Epithelial cell of esophagus (primary cell): ENCODE results near the gene RAB11FIP3.
A peak's percentile ranks its signal among the peaks of the same experiment; 100 is the strongest.

ENCODE experiments used
- DNase-seq: peaks from one replicate; pipeline ENCODE4 v3.0.0; 2010; ENCODE audit warnings: low read depth
- H3K4me3 ChIP-seq: 2 replicates; pipeline ENCODE4 v1.5.1; 2011; ENCODE audit warnings: mild to moderate bottlenecking, low read length, control low read depth
- TF ChIP-seq, protein P1 (sequence below): IDR thresholded peaks from 2 replicates; pipeline ENCODE4 v1.5.1; 2011; ENCODE audit warnings: low read depth, mild to moderate bottlenecking, low read length, control low read depth, inconsistent platforms; ENCODE audit not compliant: insufficient read depth; ENCODE audit errors: missing control alignments

RAB11FIP3 gene

DNA sequence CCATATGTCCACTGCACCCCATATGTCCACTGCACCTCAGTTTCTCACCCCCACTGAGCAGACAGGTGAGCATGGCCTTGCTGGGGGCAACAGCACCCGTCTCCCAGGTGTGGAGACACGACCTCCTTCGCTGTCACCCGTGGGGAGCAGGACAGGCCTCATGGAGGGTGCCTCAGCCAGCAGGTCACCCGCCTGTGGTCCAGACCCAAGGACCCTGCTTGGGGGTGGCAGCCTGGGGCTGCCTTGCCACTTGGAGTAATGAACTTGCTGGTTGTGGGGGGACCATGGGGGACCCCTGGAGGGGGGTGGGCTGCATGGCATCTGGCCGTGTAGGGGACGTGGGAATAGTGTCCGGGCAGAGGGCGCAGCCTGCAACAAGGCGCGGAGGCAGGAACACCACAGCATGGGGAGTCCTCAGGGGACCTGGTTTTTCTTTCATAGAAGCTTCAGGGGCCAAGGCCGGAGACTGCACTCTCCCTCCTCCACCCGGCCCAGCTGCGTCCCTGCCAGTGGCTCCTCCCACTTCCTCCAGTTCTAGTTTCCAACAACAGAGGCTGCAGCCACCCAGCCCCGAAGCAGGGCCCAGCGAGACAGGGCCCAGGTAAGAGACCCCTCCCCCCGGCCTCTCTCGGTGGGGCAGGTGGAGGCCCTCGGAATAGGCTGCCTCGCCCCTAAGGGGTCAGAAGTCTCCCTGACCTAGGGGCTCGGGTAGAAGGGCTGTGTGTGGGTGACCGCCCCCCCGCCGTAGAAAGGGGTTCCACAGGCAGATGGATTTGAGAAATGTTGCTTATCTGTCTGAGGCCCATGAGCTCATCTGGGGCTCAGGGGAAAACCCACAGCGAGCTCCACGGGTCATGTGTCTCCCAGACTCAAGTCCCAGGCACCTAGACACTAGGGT, 141.3 kb downstream of the RAB11FIP3 start, which contains the start of gene NHLRC4:
Gene NHLRC4 (plus strand): TSS at position 531 of the 898 bp plus-strand sequence. CDS start 1,043 bp downstream, outside the sequence.
- TF ChIP-seq, protein P1, sequence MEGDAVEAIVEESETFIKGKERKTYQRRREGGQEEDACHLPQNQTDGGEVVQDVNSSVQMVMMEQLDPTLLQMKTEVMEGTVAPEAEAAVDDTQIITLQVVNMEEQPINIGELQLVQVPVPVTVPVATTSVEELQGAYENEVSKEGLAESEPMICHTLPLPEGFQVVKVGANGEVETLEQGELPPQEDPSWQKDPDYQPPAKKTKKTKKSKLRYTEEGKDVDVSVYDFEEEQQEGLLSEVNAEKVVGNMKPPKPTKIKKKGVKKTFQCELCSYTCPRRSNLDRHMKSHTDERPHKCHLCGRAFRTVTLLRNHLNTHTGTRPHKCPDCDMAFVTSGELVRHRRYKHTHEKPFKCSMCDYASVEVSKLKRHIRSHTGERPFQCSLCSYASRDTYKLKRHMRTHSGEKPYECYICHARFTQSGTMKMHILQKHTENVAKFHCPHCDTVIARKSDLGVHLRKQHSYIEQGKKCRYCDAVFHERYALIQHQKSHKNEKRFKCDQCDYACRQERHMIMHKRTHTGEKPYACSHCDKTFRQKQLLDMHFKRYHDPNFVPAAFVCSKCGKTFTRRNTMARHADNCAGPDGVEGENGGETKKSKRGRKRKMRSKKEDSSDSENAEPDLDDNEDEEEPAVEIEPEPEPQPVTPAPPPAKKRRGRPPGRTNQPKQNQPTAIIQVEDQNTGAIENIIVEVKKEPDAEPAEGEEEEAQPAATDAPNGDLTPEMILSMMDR: no peak
- no peak within 1 kb of the TSS for H3K4me3 ChIP-seq
- peak; percentile 54 for DNase-seq

DNA sequence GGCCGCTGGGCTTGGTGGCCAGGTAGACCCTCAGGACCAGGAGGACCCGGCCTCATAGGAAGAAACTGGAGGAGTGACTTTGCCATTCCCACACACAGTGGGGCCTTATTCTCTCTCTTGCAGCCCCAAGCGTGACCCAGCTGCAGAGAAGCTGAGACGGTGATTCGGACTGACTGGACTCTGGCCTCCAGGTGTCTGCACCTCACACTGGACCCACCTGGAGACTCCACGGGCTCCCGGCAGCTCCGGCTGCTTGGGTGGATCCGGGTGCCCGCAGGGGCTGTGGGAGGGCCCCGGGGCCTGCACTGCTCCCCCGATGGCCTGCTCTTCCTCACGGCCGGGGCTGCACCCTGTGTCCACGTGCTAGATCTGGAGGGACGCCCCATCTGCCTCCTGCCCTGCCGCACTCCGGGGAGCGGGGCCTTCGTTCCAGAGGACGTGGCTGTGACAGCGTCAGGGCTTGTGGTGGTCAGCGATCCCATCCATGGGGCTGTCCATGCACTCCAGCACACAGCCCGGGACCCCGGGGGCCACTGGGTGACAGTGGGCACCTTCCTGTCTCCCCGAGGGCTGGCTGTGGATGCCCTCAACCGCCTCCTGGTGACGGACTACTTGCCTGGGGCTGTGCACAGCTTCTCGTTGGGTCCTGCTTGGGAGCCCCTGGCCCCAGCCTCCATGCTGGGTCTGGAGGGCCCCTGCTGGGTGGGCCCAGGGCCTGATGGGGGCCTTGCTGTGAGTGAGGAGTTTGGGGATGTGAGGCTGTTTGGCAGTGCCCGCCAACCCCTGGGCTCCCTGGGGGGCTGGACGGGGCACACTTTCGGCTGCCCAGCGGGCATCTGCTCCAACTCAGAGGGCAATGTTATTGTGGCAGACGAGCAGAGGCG, 142.2 kb downstream of the RAB11FIP3 start:
- TF ChIP-seq, protein P1: no peak
- DNase-seq: no peak
- no peak overlapping the region for H3K4me3 ChIP-seq

DNA sequence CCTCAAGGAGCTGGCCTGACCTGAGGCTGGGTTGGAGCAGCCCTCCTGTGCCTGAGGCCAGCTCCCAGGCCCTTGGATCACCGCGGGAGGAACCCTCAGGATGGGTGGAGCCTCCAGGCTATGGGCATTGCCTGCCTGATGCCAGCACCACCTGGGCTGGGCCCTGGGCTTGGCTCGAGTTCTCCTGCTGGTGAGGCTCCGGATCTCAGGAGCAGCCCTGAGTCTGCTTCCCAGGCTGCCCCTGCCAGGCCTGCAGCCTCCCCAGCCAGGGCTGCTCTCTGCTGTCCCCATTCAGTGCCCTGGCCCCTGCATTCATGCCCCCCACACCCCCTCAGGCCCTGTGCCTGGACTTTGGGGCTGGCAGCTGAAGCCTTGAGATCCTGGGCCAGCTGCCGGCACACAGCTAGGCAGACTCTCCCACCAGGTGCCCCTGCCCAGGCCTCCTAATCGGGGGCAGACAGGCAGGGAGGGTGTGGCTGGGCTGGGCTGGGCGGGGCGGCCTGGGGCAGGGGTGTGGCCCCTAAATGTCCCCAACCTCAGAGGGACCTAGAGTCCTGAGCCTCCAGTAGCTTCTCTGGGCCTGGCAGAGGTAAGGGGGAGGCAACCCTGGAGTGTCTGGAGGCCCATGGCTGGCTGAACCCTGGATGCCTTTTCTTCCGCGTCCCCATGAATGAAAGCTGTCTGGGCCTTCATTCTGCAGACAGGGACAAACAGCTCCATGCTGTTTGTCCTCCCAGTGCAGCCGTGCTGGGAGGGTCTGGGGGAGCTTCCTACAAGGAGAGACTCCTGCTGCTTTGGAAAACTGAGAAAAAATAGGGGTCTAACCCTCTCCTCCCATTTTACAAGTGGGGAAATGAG, 143.2 kb downstream of the RAB11FIP3 start:
- TF ChIP-seq, protein P1: no peak
- DNase-seq: no peak
- H3K4me3 ChIP-seq: peak overlapping the region; percentile 50

DNA sequence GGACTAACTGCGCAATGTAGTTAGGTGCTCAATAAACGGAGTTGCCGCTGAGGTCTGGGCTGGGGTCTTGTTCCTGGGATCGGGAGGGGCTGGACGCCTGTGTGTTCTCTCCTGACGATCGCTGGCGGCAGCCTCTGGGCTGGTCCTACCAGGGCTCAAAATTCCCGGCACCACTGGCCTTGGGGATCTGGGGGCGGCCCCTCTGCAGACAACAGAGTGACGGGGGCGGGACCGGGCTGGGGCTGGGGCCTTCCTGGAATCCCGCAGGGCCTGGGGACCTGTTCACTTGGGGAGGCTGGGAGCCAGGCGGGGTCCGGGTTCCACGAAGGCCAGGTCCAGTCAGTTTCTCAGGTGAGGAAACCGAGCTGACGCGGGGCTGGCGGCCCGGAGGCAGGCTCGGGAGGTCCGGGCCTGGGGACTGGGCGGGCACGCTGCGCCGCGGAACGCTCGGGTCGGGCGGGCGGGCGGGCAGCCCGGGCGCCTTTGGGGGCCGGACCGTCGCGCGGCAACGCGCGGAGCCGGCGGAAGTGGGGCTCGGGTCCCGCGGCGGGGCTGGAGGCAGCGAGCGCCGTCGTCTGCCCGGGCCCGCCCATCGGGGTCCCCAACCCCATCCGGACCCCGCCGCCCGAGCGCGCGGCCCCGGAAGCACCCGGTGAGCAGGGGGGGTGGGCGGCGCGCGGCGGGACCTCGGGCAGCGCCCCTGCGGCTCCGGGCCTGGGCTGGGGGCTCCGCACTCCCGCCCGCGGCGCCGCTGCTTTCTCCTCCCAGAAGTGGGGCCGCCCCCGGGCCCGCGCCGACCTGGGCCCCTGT, 144.2 kb downstream of the RAB11FIP3 start, which contains the start of gene PIGQ:
Gene PIGQ (plus strand): TSS at position 524 of the 810 bp plus-strand sequence. CDS start 4,107 bp downstream, outside the sequence.
- H3K4me3 ChIP-seq: peak within 1 kb of the TSS; percentile 56
- DNase-seq: peak; percentile 47
- TF ChIP-seq, protein P1: no peak
